Measurements from ENCODE around the gene AADACL4. TPM values are rescaled to one million over a fixed set of nuclear protein-coding genes. Genes with fewer than 3 reads are reported as not detected.

AADACL4 gene
- total and polyA plus RNA-seq, 2 experiments from 2014 or later = not detected

- no peaks in the 10 kb centered on the region for H3K4me1 ChIP-seq (ENCODE audit: low read depth)
- TF ChIP-seq, protein P1, sequence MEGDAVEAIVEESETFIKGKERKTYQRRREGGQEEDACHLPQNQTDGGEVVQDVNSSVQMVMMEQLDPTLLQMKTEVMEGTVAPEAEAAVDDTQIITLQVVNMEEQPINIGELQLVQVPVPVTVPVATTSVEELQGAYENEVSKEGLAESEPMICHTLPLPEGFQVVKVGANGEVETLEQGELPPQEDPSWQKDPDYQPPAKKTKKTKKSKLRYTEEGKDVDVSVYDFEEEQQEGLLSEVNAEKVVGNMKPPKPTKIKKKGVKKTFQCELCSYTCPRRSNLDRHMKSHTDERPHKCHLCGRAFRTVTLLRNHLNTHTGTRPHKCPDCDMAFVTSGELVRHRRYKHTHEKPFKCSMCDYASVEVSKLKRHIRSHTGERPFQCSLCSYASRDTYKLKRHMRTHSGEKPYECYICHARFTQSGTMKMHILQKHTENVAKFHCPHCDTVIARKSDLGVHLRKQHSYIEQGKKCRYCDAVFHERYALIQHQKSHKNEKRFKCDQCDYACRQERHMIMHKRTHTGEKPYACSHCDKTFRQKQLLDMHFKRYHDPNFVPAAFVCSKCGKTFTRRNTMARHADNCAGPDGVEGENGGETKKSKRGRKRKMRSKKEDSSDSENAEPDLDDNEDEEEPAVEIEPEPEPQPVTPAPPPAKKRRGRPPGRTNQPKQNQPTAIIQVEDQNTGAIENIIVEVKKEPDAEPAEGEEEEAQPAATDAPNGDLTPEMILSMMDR (IDR thresholded peaks at IDR 0.05; ENCODE audit: low read depth, low read length) = no peak
- DNase-seq (ENCODE audit: low read depth in 1 of 2, low spot score in 1 of 2) = no peak
- H3K9me3 ChIP-seq (ENCODE audit: low read depth) = no peaks in the 10 kb centered on the region
- no peaks in the 10 kb centered on the region for H3K27me3 ChIP-seq
- no peaks in the 10 kb centered on the region for H3K36me3 ChIP-seq
- H3K27ac ChIP-seq = no peak overlapping the region
- H3K4me3 ChIP-seq = no peak overlapping the region
Measured at GRCh38 chr1:12631571-12631970, 12.3 kb upstream of the AADACL4 start.

GRCh38 chr1:12634156-12634555 is 9.7 kb upstream of the AADACL4 start:
- H3K36me3 ChIP-seq = no peaks in the 10 kb centered on the region
- H3K9me3 ChIP-seq (ENCODE audit: low read depth) = no peaks in the 10 kb centered on the region
- H3K27ac ChIP-seq = no peak overlapping the region
- no peaks in the 10 kb centered on the region for H3K27me3 ChIP-seq
- peak in 1 of 2 donors; percentile 45 for DNase-seq (ENCODE audit: low read depth in 1 of 2, low spot score in 1 of 2)
- TF ChIP-seq, protein P1 (IDR thresholded peaks at IDR 0.05; ENCODE audit: low read depth, low read length) = no peak
- H3K4me1 ChIP-seq (ENCODE audit: low read depth) = no peaks in the 10 kb centered on the region
- H3K4me3 ChIP-seq = no peak overlapping the region

- Histone ChIP-seq H3K4me1 (ENCODE audit: low read depth) (no peaks in the 10 kb centered on the region), H3K36me3 (no peaks in the 10 kb centered on the region), H3K27ac (no peak overlapping the region), H3K4me3 (no peak overlapping the region), H3K27me3 (no peaks in the 10 kb centered on the region), H3K9me3 (ENCODE audit: low read depth) (no peaks in the 10 kb centered on the region)
- no peak for DNase-seq (ENCODE audit: low read depth in 1 of 2, low spot score in 1 of 2)
- TF ChIP-seq, protein P1 (IDR thresholded peaks at IDR 0.05; ENCODE audit: low read depth, low read length) = no peak
Measured at GRCh38 chr1:12634696-12635202, 9.1 kb upstream of the AADACL4 start.

DNA sequence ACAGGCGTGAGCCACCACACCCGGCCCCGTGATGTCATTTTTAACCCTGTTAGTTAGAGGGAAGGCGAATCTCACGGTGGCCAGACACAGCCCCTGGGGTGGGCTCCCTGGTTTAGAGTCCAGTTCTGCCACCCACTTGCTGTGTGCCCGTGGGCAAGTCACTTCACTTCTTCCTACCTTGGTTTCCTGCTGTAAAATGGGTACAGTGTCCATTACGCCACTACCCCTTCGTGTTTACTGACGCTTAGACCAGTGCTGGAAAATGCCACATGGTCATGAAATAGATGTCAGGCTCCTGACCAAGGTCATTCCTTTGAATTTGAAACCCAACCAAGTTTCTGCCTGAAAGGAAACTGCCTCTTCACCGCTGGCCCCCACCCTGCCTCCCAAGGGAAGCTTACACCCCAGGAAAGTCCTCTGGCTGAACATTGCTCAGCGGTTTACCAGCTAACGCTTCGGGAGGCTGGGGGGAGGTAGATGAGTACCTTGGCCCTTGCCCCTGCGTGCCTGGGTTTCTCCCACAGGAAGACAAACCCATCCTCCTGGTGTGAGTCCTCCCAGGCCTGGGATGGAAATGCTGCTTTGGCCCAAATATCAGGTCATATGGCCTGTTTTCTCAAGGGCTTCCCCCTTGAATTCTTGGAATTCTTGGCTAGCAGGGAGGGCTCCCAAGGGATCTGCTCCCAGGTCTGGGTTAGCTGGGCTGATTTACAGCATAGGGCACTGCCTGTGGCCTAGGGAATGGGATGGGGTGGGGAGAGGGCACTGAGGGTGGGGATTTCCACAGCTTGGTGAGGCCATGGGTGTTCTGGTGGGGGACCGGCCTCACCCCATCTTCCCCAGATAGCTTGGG is 7.6 kb upstream of the AADACL4 start:
- Histone ChIP-seq H3K9me3 (ENCODE audit: low read depth) (peaks cover 5% of the 10 kb centered on the region), H3K4me1 (ENCODE audit: low read depth) (no peaks in the 10 kb centered on the region), H3K36me3 (no peaks in the 10 kb centered on the region), H3K4me3 (no peak overlapping the region), H3K27me3 (no peaks in the 10 kb centered on the region), H3K27ac (no peak overlapping the region)
- peak in 1 of 2 donors; percentile 97 for DNase-seq (ENCODE audit: low read depth in 1 of 2, low spot score in 1 of 2)
- TF ChIP-seq, protein P1 (IDR thresholded peaks at IDR 0.05; ENCODE audit: low read depth, low read length) = no peak

GRCh38 chr1:12637693-12638092 is 6.2 kb upstream of the AADACL4 start:
- Histone ChIP-seq H3K27ac (no peak overlapping the region), H3K27me3 (no peaks in the 10 kb centered on the region), H3K36me3 (no peaks in the 10 kb centered on the region), H3K9me3 (ENCODE audit: low read depth) (peaks cover 5% of the 10 kb centered on the region), H3K4me1 (ENCODE audit: low read depth) (no peaks in the 10 kb centered on the region), H3K4me3 (no peak overlapping the region)
- TF ChIP-seq, protein P1 (IDR thresholded peaks at IDR 0.05; ENCODE audit: low read depth, low read length) = no peak
- DNase-seq (ENCODE audit: low read depth in 1 of 2, low spot score in 1 of 2) = no peak

Measured in cardiac muscle cell (in vitro differentiated cells and primary cell).